ENCODE data around the gene ALOX15B. TPM values are rescaled to one million over a fixed set of nuclear protein-coding genes. Genes with fewer than 3 reads are reported as not detected.

Gene ALOX15B
- total RNA-seq, 1 experiment from 2014 or later, result not detected

DNA sequence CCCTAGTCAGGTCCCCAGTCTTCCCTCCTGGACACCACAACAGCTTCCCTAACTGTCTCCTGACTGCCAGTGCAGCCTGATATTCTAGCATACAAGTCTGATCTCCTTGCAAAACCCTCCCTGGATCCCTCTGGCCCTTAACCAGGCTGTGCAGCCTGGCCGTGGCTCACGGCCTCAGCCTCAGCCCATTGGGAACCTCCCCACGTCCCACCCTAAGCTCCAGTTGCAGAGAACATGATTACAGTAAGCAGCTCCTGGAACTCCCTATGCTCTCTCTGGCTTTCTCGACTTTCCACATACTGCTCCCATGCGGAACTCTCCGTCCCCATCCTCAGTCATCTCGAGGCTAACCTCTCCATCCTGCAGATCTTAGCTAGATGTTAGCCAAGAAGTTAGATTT is 35.7 kb downstream of the ALOX15B start:
- intact Hi-C loops (cut with micrococcal nuclease; ENCODE audit: unreplicated experiment), result loop anchor here (5.0 kb wide), 1 partner anchor 83 kb away; no protein-coding TSS in a partner anchor
- H3K4me2 ChIP-seq, result no peak overlapping the region
- no peak for DNase-seq
- no peak overlapping the region for H3K4me3 ChIP-seq
- H3K27ac ChIP-seq, result no peak overlapping the region
- POLR2A ChIA-PET (ENCODE audit: unreplicated experiment), result interaction anchor here (0.6 to 1.1 kb wide), 2 partner anchors 66 to 309 kb away, joined by 3 to 5 read pairs; no protein-coding TSS in a partner anchor
- H2AFZ ChIP-seq, result no peak overlapping the region
- H4K20me1 ChIP-seq (ENCODE audit: insufficient read depth), result no peaks in the 10 kb centered on the region
- H3K4me1 ChIP-seq (replicated peaks; ENCODE audit: insufficient read depth), result no peaks in the 10 kb centered on the region
- H3K79me2 ChIP-seq (ENCODE audit: low read depth), result no peaks in the 10 kb centered on the region
- H3K36me3 ChIP-seq (ENCODE audit: low read depth), result no peaks in the 10 kb centered on the region
- CTCF ChIA-PET, result interaction anchor here (0.5 to 1.8 kb wide), 6 partner anchors 8 to 221 kb away, joined by 3 to 6 read pairs (median 5); partner anchors contain the start of gene SLC25A35
- H3K9me3 ChIP-seq (ENCODE audit: insufficient read depth, low read depth), result no peaks in the 10 kb centered on the region
- H3F3A ChIP-seq (ENCODE audit: insufficient read depth, low read depth), result no peaks in the 10 kb centered on the region
- peaks cover 16% of the 10 kb centered on the region for H3K27me3 ChIP-seq (ENCODE audit: insufficient read depth, low read depth)
- H3K9me2 ChIP-seq (ENCODE audit: insufficient read depth), result no peaks in the 10 kb centered on the region
- TF ChIP-seq EZH2 (IDR thresholded peaks at IDR 0.05; ENCODE audit: low read depth), result no peak
- TF ChIP-seq, protein P1, sequence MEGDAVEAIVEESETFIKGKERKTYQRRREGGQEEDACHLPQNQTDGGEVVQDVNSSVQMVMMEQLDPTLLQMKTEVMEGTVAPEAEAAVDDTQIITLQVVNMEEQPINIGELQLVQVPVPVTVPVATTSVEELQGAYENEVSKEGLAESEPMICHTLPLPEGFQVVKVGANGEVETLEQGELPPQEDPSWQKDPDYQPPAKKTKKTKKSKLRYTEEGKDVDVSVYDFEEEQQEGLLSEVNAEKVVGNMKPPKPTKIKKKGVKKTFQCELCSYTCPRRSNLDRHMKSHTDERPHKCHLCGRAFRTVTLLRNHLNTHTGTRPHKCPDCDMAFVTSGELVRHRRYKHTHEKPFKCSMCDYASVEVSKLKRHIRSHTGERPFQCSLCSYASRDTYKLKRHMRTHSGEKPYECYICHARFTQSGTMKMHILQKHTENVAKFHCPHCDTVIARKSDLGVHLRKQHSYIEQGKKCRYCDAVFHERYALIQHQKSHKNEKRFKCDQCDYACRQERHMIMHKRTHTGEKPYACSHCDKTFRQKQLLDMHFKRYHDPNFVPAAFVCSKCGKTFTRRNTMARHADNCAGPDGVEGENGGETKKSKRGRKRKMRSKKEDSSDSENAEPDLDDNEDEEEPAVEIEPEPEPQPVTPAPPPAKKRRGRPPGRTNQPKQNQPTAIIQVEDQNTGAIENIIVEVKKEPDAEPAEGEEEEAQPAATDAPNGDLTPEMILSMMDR (conservative IDR thresholded peaks at IDR 0.05), result no peak
- no TSS peak for BruUV-seq (replicated peaks)

DNA sequence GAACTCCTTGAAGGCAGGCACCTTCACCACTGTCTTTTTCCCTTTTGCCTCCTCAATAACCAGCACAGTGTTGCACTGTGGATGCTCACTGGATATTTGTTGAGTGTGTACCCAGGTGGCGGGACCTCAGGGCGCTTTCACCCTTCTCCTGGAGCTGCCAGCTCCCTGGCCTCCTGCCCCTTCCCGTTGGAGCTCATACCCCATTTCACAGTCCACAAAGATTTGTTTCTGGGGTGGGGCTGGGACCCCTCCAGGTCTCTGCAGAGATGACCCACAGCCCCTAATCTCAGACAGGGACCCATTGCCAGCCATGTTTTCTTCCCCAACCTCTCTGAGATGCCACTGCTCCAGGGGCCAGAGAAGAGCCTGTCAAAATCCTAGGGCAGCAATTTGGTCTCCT is 36.2 kb downstream of the ALOX15B start:
- no peaks in the 10 kb centered on the region for H3K4me1 ChIP-seq (replicated peaks; ENCODE audit: insufficient read depth)
- peaks cover 16% of the 10 kb centered on the region for H3K27me3 ChIP-seq (ENCODE audit: insufficient read depth, low read depth)
- H3K4me3 ChIP-seq, result no peak overlapping the region
- no peaks in the 10 kb centered on the region for H3K36me3 ChIP-seq (ENCODE audit: low read depth)
- no TSS peak for BruUV-seq (replicated peaks)
- ChIA-PET POLR2A (ENCODE audit: unreplicated experiment) (interaction anchor here (1.1 kb wide), 1 partner anchor 308 kb away, joined by 3 read pairs; no protein-coding TSS in a partner anchor), CTCF (interaction anchor here (0.5 to 0.6 kb wide), 4 partner anchors 34 to 171 kb away, joined by 3 to 6 read pairs (median 4); no protein-coding TSS in a partner anchor)
- intact Hi-C loops (cut with micrococcal nuclease; ENCODE audit: unreplicated experiment), result no loop called here
- DNase-seq, result no peak
- no peaks in the 10 kb centered on the region for H3K9me2 ChIP-seq (ENCODE audit: insufficient read depth)
- no peaks in the 10 kb centered on the region for H3F3A ChIP-seq (ENCODE audit: insufficient read depth, low read depth)
- no peak overlapping the region for H3K4me2 ChIP-seq
- TF ChIP-seq, protein P1 (conservative IDR thresholded peaks at IDR 0.05), result no peak
- TF ChIP-seq EZH2 (IDR thresholded peaks at IDR 0.05; ENCODE audit: low read depth), result no peak
- H3K79me2 ChIP-seq (ENCODE audit: low read depth), result no peaks in the 10 kb centered on the region
- no peak overlapping the region for H3K27ac ChIP-seq
- no peaks in the 10 kb centered on the region for H4K20me1 ChIP-seq (ENCODE audit: insufficient read depth)
- no peaks in the 10 kb centered on the region for H3K9me3 ChIP-seq (ENCODE audit: insufficient read depth, low read depth)
- H2AFZ ChIP-seq, result no peak overlapping the region

DNA sequence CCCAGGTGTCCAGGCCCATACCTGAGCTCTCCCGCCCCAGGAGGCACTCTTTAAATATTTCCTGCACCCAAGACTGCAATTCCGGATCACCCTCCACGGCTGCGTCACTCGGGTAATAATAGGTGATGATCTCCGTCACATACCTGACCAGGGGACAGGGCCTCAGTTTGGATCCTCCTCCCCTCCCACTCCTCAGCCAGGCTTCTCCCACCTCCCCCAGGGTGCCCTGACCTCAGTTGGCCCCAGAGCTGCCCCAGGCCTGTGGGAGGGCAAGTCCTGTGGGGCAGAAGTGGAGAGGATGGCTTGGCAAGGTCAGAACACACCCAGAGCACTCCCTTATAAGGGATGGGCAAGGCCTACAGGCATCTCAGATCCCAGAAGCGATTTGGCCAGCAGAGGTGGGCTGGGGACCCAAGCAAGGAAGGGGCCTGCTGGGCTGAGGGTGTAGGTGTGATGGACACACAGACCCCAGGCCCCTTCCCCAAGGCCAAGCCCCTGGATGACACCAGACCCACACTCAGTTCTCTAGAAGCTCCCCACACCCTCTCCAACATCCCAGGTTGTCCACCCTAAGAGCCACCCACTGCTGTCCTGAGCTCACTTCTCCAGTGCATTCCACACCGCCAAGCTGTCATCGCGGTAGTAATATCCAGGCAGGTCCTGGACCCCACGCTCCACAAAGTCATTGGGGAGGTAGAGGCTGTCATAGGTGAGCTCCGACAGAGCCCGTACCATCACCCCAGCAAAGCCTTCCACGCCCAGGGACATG is 36.9 kb downstream of the ALOX15B start:
- TF ChIP-seq EZH2 (IDR thresholded peaks at IDR 0.05; ENCODE audit: low read depth), result no peak
- TF ChIP-seq, protein P1 (conservative IDR thresholded peaks at IDR 0.05), result no peak
- Histone ChIP-seq H3K9me3 (ENCODE audit: insufficient read depth, low read depth) (no peaks in the 10 kb centered on the region), H3K27ac (no peak overlapping the region), H3K36me3 (ENCODE audit: low read depth) (no peaks in the 10 kb centered on the region), H3K27me3 (ENCODE audit: insufficient read depth, low read depth) (peaks cover 16% of the 10 kb centered on the region), H3K9me2 (ENCODE audit: insufficient read depth) (no peaks in the 10 kb centered on the region), H3K79me2 (ENCODE audit: low read depth) (no peaks in the 10 kb centered on the region), H3K4me1 (replicated peaks; ENCODE audit: insufficient read depth) (no peaks in the 10 kb centered on the region), H3K4me2 (no peak overlapping the region), H3F3A (ENCODE audit: insufficient read depth, low read depth) (no peaks in the 10 kb centered on the region), H2AFZ (no peak overlapping the region), H4K20me1 (ENCODE audit: insufficient read depth) (no peaks in the 10 kb centered on the region), H3K4me3 (no peak overlapping the region)
- no TSS peak for BruUV-seq (replicated peaks)
- no peak for DNase-seq
- intact Hi-C loops (cut with micrococcal nuclease; ENCODE audit: unreplicated experiment), result no loop called here
- ChIA-PET POLR2A (ENCODE audit: unreplicated experiment) (no interaction called here), CTCF (interaction anchor here (0.6 kb wide), 1 partner anchor 148 kb away, joined by 3 read pairs; no protein-coding TSS in a partner anchor)

All from PC-9 (cell line).